ENCODE measurements around the gene DISC1. TPM values are rescaled to one million over a fixed set of nuclear protein-coding genes. Genes with fewer than 3 reads are reported as not detected.
A peak's percentile ranks its signal among the peaks of the same experiment; 100 is the strongest.
"Not testable (repeated sequence)": the region's sequence is repeated elsewhere in the genome, so short reads cannot be mapped to it uniquely, and the experiment has no call there.

DISC1 gene
- total RNA-seq, 1 experiment from 2014 or later: 2.1 TPM

- ChIA-PET CTCF (interaction anchor here (0.6 to 1.4 kb wide), 7 partner anchors 22 to 731 kb away, joined by 3 to 4 read pairs (median 3); no protein-coding TSS in a partner anchor), POLR2A (interaction anchor here (0.6 to 1.4 kb wide), 9 partner anchors 13 to 799 kb away, joined by 3 to 5 read pairs (median 3); no protein-coding TSS in a partner anchor)
- intact Hi-C loops (cut with micrococcal nuclease): no loop called here
- Mint-ChIP-seq H3K9me3 (ENCODE audit: unreplicated experiment) (peaks cover 10% of the 10 kb centered on the region), H3K4me1 (ENCODE audit: insufficient read depth, unreplicated experiment) (peaks cover 7% of the 10 kb centered on the region), H3K36me3 (ENCODE audit: insufficient read depth, unreplicated experiment) (peaks cover 6% of the 10 kb centered on the region), H3K27me3 (ENCODE audit: insufficient read depth, unreplicated experiment) (no peaks in the 10 kb centered on the region), H3K27ac (ENCODE audit: low read depth, unreplicated experiment) (peak overlapping the region; percentile 6), H3K4me3 (ENCODE audit: unreplicated experiment) (no peak overlapping the region)
- BruUV-seq (replicated peaks): no TSS peak
- DNase-seq (ENCODE audit: unreplicated experiment): peak; percentile 74
- TF ChIP-seq CTCF (IDR thresholded peaks at IDR 0.05; ENCODE audit: unreplicated experiment): no peak
Measured at GRCh38 chr1:231896806-231897205, 270.2 kb downstream of the DISC1 start.

- ChIA-PET POLR2A (no interaction called here), CTCF (interaction anchor here (0.6 to 1.4 kb wide), 2 partner anchors 16 to 1807 kb away, joined by 4 read pairs; no protein-coding TSS in a partner anchor)
- no peak for DNase-seq (ENCODE audit: unreplicated experiment)
- no peak for TF ChIP-seq CTCF (IDR thresholded peaks at IDR 0.05; ENCODE audit: unreplicated experiment)
- BruUV-seq (replicated peaks): no TSS peak
- no peaks in the 10 kb centered on the region for H3K27me3 Mint-ChIP-seq (ENCODE audit: insufficient read depth, unreplicated experiment)
- no peak overlapping the region for H3K27ac Mint-ChIP-seq (ENCODE audit: low read depth, unreplicated experiment)
- no peak overlapping the region for H3K4me3 Mint-ChIP-seq (ENCODE audit: unreplicated experiment)
- H3K36me3 Mint-ChIP-seq (ENCODE audit: insufficient read depth, unreplicated experiment): no peaks in the 10 kb centered on the region
- peaks cover 7% of the 10 kb centered on the region for H3K4me1 Mint-ChIP-seq (ENCODE audit: insufficient read depth, unreplicated experiment)
- intact Hi-C loops (cut with micrococcal nuclease): no loop called here
- H3K9me3 Mint-ChIP-seq (ENCODE audit: unreplicated experiment): peaks cover under 1% of the 10 kb centered on the region
Measured at GRCh38 chr1:231899046-231899445, 272.5 kb downstream of the DISC1 start.

GRCh38 chr1:231899713-231900435 is 273.3 kb downstream of the DISC1 start:
- no TSS peak for BruUV-seq (replicated peaks)
- CTCF ChIA-PET: interaction anchor here (0.6 to 1.4 kb wide), 5 partner anchors 17 to 533 kb away, joined by 3 to 5 read pairs (median 4); no protein-coding TSS in a partner anchor
- Mint-ChIP-seq H3K4me1 (ENCODE audit: insufficient read depth, unreplicated experiment) (peaks cover 7% of the 10 kb centered on the region), H3K9me3 (ENCODE audit: unreplicated experiment) (no peaks in the 10 kb centered on the region), H3K36me3 (ENCODE audit: insufficient read depth, unreplicated experiment) (no peaks in the 10 kb centered on the region), H3K27me3 (ENCODE audit: insufficient read depth, unreplicated experiment) (no peaks in the 10 kb centered on the region), H3K4me3 (ENCODE audit: unreplicated experiment) (no peak overlapping the region), H3K27ac (ENCODE audit: low read depth, unreplicated experiment) (no peak overlapping the region)
- TF ChIP-seq CTCF (IDR thresholded peaks at IDR 0.05; ENCODE audit: unreplicated experiment): no peak
- DNase-seq (ENCODE audit: unreplicated experiment): no peak
- POLR2A ChIA-PET: interaction anchor here (0.7 to 1.1 kb wide), 2 partner anchors 12 to 87 kb away, joined by 3 read pairs; no protein-coding TSS in a partner anchor
- intact Hi-C loops (cut with micrococcal nuclease): no loop called here

GRCh38 chr1:231903586-231904081 is 277.0 kb downstream of the DISC1 start:
- intact Hi-C loops (cut with micrococcal nuclease): no loop called here
- Mint-ChIP-seq H3K4me3 (ENCODE audit: unreplicated experiment) (no peak overlapping the region), H3K9me3 (ENCODE audit: unreplicated experiment) (no peaks in the 10 kb centered on the region), H3K36me3 (ENCODE audit: insufficient read depth, unreplicated experiment) (no peaks in the 10 kb centered on the region), H3K27ac (ENCODE audit: low read depth, unreplicated experiment) (no peak overlapping the region), H3K4me1 (ENCODE audit: insufficient read depth, unreplicated experiment) (no peaks in the 10 kb centered on the region), H3K27me3 (ENCODE audit: insufficient read depth, unreplicated experiment) (no peaks in the 10 kb centered on the region)
- ChIA-PET CTCF (interaction anchor here (0.7 to 1.2 kb wide), 3 partner anchors 102 to 723 kb away, joined by 3 to 4 read pairs (median 3); no protein-coding TSS in a partner anchor), POLR2A (no interaction called here)
- no peak for DNase-seq (ENCODE audit: unreplicated experiment)
- TF ChIP-seq CTCF (IDR thresholded peaks at IDR 0.05; ENCODE audit: unreplicated experiment): no peak
- BruUV-seq (replicated peaks): no TSS peak

- intact Hi-C loops (cut with micrococcal nuclease); H3K9me3 Mint-ChIP-seq (ENCODE audit: unreplicated experiment); CTCF ChIA-PET; H3K4me1 Mint-ChIP-seq (ENCODE audit: insufficient read depth, unreplicated experiment); H3K4me3 Mint-ChIP-seq (ENCODE audit: unreplicated experiment); H3K36me3 Mint-ChIP-seq (ENCODE audit: insufficient read depth, unreplicated experiment); DNase-seq (ENCODE audit: unreplicated experiment); H3K27me3 Mint-ChIP-seq (ENCODE audit: insufficient read depth, unreplicated experiment); BruUV-seq (replicated peaks); H3K27ac Mint-ChIP-seq (ENCODE audit: low read depth, unreplicated experiment): not testable (repeated sequence)
- POLR2A ChIA-PET: interaction anchor here (1.0 kb wide), 1 partner anchor 10 kb away, joined by 5 read pairs; no protein-coding TSS in a partner anchor
Measured at GRCh38 chr1:231907310-231907709, 280.7 kb downstream of the DISC1 start.

Data from MCF 10A (cell line).